ENCODE measurements around the gene FAM151A. TPM values are rescaled to one million over a fixed set of nuclear protein-coding genes. Genes with fewer than 3 reads are reported as not detected.

Gene FAM151A
- total RNA-seq, 4 donors from 2014 or later = 0.19 to 0.72 TPM; not detected in 2

- no peak for ATAC-seq (ENCODE audit: low FRiP score)
- TF ChIP-seq CTCF (IDR thresholded peaks at IDR 0.05) = no peak
- no peak for DNase-seq (ENCODE audit: low spot score)
These were observed 39.5 kb downstream of the FAM151A start for GRCh38 chr1:54583871-54584270.

- no peak for ATAC-seq (ENCODE audit: low FRiP score)
- no peak for TF ChIP-seq CTCF (IDR thresholded peaks at IDR 0.05)
These were observed 40.0 kb downstream of the FAM151A start for GRCh38 chr1:54583307-54583686.

GRCh38 chr1:54582566-54583306, 40.6 kb downstream of the FAM151A start:
- TF ChIP-seq CTCF (IDR thresholded peaks at IDR 0.05) = no peak
- ATAC-seq (ENCODE audit: low FRiP score) (no peak), DNase-seq (ENCODE audit: low spot score) (no peak)

More at GRCh38 chr1:54583307-54583686, 40.0 kb downstream of the FAM151A start:
- no peak for DNase-seq (ENCODE audit: low spot score)

GRCh38 chr1:54581621-54582035, 41.7 kb downstream of the FAM151A start:
- peak; percentile 99 for ATAC-seq (ENCODE audit: low FRiP score)
- TF ChIP-seq CTCF (IDR thresholded peaks at IDR 0.05) = no peak
- DNase-seq (ENCODE audit: low spot score) = peak; percentile 53

- no peak for TF ChIP-seq CTCF (IDR thresholded peaks at IDR 0.05)
- ATAC-seq (ENCODE audit: low FRiP score) = no peak
- DNase-seq (ENCODE audit: low spot score) = no peak
These were observed 42.3 kb downstream of the FAM151A start for GRCh38 chr1:54580856-54581550.

GRCh38 chr1:54579337-54579781, 44.0 kb downstream of the FAM151A start:
- no peak for TF ChIP-seq CTCF (IDR thresholded peaks at IDR 0.05)
- ATAC-seq (ENCODE audit: low FRiP score) (no peak), DNase-seq (ENCODE audit: low spot score) (no peak)
